ENCODE results near the gene ACAT1.
A peak's percentile ranks its signal among the peaks of the same experiment; 100 is the strongest.

ACAT1 gene

GRCh38 chr11:108170184-108170583 lies 48.8 kb downstream of the ACAT1 start:
- TF ChIP-seq, protein P1, sequence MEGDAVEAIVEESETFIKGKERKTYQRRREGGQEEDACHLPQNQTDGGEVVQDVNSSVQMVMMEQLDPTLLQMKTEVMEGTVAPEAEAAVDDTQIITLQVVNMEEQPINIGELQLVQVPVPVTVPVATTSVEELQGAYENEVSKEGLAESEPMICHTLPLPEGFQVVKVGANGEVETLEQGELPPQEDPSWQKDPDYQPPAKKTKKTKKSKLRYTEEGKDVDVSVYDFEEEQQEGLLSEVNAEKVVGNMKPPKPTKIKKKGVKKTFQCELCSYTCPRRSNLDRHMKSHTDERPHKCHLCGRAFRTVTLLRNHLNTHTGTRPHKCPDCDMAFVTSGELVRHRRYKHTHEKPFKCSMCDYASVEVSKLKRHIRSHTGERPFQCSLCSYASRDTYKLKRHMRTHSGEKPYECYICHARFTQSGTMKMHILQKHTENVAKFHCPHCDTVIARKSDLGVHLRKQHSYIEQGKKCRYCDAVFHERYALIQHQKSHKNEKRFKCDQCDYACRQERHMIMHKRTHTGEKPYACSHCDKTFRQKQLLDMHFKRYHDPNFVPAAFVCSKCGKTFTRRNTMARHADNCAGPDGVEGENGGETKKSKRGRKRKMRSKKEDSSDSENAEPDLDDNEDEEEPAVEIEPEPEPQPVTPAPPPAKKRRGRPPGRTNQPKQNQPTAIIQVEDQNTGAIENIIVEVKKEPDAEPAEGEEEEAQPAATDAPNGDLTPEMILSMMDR (IDR thresholded peaks at IDR 0.05; ENCODE audit: extremely low read depth, insufficient read depth, missing control alignments), result no peak
- in situ Hi-C loops (cut with MboI; ENCODE audit: low pct_unique_long_range_greater_than_20kb, low sequenced_read_pairs, unreplicated experiment), result no loop called here
- DNase-seq (ENCODE audit: low spot score), result peak; percentile 25

- TF ChIP-seq, protein P1 (IDR thresholded peaks at IDR 0.05; ENCODE audit: extremely low read depth, insufficient read depth, missing control alignments), result no peak
- in situ Hi-C loops (cut with MboI; ENCODE audit: low pct_unique_long_range_greater_than_20kb, low sequenced_read_pairs, unreplicated experiment), result no loop called here
- DNase-seq (ENCODE audit: low spot score), result no peak
Measured at GRCh38 chr11:108177570-108177969, 56.2 kb downstream of the ACAT1 start.

DNA sequence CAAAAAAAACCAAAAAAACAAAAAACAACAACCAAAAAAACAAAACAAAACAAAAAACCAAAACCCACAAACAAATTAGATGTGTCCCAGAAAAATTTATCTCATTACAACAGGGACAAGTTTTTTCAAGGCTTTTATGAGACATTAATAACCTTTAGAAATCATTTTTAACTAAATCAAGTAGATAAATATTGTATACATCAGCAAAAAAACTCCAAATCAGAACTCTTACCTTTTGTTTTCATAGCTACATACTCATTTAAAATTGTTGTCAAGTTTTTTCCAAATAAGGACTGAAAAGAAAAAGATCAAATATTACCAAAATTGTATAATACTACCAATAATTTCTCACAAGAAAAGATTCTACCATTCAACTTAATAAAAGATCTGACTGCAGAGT lies 72.4 kb downstream of the ACAT1 start:
- TF ChIP-seq, protein P1 (IDR thresholded peaks at IDR 0.05; ENCODE audit: extremely low read depth, insufficient read depth, missing control alignments), result no peak
- in situ Hi-C loops (cut with MboI; ENCODE audit: low pct_unique_long_range_greater_than_20kb, low sequenced_read_pairs, unreplicated experiment), result no loop called here
- DNase-seq (ENCODE audit: low spot score), result no peak

DNA sequence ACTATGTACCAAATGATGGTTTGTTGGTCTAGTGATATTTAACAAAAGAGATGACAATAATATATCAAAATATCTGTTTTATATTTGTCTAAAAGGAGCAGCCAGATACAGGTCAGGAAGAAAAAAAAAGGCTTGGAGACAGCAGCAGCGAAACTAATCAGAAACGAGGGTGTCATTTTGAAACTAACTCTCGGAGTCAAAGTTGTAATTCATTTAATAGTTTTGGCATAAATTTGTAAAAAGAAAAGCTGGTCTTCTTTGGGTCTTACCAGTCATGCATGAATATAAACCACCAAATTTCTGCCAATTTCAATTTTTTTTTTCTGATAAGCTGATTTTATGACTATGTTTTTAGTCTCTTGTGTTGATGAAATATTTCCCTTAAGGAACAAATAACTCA lies 75.5 kb downstream of the ACAT1 start:
- DNase-seq (ENCODE audit: low spot score), result peak; percentile 52
- in situ Hi-C loops (cut with MboI; ENCODE audit: low pct_unique_long_range_greater_than_20kb, low sequenced_read_pairs, unreplicated experiment), result no loop called here
- TF ChIP-seq, protein P1 (IDR thresholded peaks at IDR 0.05; ENCODE audit: extremely low read depth, insufficient read depth, missing control alignments), result no peak

Measured in GM13977 (cell line).